HEK293T (cell line): ENCODE measurements around the gene GALNT2.

ENCODE experiments used
- ARNT ChIP-seq: fragments of 450-650 bp; IDR thresholded peaks from 2 replicates; pipeline ENCODE4 v1.6.1; 2017; ENCODE audit warnings: mild to moderate bottlenecking
- BHLHE40 ChIP-seq: fragments of 450-650 bp; IDR thresholded peaks from 2 replicates; pipeline ENCODE4 v1.6.1; 2016; ENCODE audit warnings: mild to moderate bottlenecking, moderate library complexity, borderline replicate concordance
- FOXA1 ChIP-seq: fragments of 450-650 bp; IDR thresholded peaks from 2 replicates; pipeline ENCODE4 v1.6.1; 2016; ENCODE audit warnings: mild to moderate bottlenecking
- FOXM1 ChIP-seq: fragments of 450-650 bp; IDR thresholded peaks from 2 replicates; pipeline ENCODE4 v1.6.1; 2017; ENCODE audit warnings: mild to moderate bottlenecking, borderline replicate concordance
- SP1 ChIP-seq: fragments of 450-650 bp; IDR thresholded peaks from 2 replicates; pipeline ENCODE4 v1.6.1; 2017

DNA sequence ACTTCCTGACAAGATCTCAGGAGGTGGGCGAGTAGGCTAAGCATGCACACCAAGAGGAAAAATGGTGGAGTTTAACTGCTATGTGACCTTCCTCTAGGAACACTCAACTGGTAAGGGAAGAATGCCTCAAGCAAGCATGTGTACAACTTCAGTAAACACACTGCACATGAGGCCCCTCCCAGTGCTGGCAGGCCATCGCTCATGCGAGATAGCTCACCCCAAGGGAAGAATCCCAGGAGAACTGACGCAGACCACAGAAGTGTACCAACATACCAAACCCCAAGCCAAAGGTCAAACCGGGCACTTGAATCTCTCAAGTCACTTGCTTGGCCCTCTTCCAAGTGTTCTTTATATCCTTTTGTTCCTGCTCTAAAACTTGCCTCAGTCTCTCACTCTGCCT lies 40.5 kb upstream of the GALNT2 start:
- no peak for TF ChIP-seq SP1
- no peak for TF ChIP-seq BHLHE40
- no peak for TF ChIP-seq FOXM1
- no peak for TF ChIP-seq FOXA1
- no peak for TF ChIP-seq ARNT
